Fibroblast of lung (primary cell): Measurements from ENCODE around the gene SYCE1L.

ENCODE experiments used
- EZH2 ChIP-seq: IDR thresholded peaks from 2 replicates; pipeline ENCODE4 v1.5.1; 2012; ENCODE audit warnings: low read length, control low read depth, mild to moderate bottlenecking; ENCODE audit errors: missing control alignments
- TF ChIP-seq, protein P1 (sequence below), 2 donors: IDR thresholded peaks in 1 of 2; conservative IDR thresholded peaks in 1 of 2; 1 replicate in 1 of 2; 2 replicates in 1 of 2; pipeline ENCODE4 v1.5.1; 2011 to 2012; ENCODE audit warnings: low read length in 2 of 2, control low read depth in 1 of 2, inconsistent platforms in 1 of 2, low read depth in 1 of 2, mild to moderate bottlenecking in 1 of 2

DNA sequence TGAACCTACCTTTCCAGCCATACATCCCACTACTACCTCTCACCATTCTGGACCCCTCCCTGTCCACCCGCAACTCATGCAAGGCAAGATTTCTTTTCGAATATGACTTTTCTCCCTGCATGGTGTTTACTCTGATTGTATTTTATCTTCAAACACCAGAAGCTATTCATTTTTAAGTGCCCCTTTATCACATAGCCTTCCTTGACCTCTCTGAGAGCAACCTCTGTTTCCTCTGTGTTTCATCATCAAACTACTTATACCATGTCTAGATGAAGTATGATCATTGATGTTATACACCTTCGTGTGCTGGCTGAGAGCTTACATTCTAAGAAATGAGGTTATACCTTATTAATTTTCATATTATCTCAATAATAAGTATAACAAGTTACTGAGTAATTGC is 31.8 kb downstream of the SYCE1L start:
- TF ChIP-seq, protein P1, sequence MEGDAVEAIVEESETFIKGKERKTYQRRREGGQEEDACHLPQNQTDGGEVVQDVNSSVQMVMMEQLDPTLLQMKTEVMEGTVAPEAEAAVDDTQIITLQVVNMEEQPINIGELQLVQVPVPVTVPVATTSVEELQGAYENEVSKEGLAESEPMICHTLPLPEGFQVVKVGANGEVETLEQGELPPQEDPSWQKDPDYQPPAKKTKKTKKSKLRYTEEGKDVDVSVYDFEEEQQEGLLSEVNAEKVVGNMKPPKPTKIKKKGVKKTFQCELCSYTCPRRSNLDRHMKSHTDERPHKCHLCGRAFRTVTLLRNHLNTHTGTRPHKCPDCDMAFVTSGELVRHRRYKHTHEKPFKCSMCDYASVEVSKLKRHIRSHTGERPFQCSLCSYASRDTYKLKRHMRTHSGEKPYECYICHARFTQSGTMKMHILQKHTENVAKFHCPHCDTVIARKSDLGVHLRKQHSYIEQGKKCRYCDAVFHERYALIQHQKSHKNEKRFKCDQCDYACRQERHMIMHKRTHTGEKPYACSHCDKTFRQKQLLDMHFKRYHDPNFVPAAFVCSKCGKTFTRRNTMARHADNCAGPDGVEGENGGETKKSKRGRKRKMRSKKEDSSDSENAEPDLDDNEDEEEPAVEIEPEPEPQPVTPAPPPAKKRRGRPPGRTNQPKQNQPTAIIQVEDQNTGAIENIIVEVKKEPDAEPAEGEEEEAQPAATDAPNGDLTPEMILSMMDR (conservative IDR thresholded peaks at IDR 0.05 in 1 of 2, IDR thresholded peaks at IDR 0.05 in 1 of 2; ENCODE audit: low read depth in 1 of 2, low read length in 2 of 2) = no peak
- TF ChIP-seq EZH2 = no peak
